Pancreas (tissue), 10 donors: Measurements from ENCODE around the gene OR2AE1. TPM values are rescaled to one million over a fixed set of nuclear protein-coding genes. Genes with fewer than 3 reads are reported as not detected.

Experiments
- ATAC-seq, 4 donors: fragments of 200-7000 bp; cut with Tn5 transposase; one replicate each; pipeline versions ENCODE4 v1.8.0 to v1.9.1; 2020; ENCODE audit warnings: mild to moderate bottlenecking in 4 of 4, moderate library complexity in 4 of 4
- DNase-seq, 6 donors: peaks; one replicate each; pipeline ENCODE4 v3.0.0-alpha.2; 2020
- FAIRE-seq: peaks from 2 replicates; lab custom pipeline; 2012; peaks lifted over from hg19 to GRCh38; lab: Jason Lieb, UNC
- H3K27ac ChIP-seq, 4 donors: fragments of 200-600 bp; sonication (generic); 1 replicate in 3 of 4; 2 replicates in 1 of 4; pipeline versions ENCODE4 v1.5.0 to v1.8.0; 2020
- H3K27me3 ChIP-seq, 4 donors: fragments of 200-600 bp; one replicate each; pipeline ENCODE4 v1.8.0; 2021
- H3K36me3 ChIP-seq, 3 donors: fragments of 200-600 bp; sonication (generic) in 1 of 3; one replicate each; pipeline versions ENCODE4 v1.5.0 to v1.8.0; 2020 to 2021
- H3K4me1 ChIP-seq, 3 donors: fragments of 200-600 bp; one replicate each; pipeline ENCODE4 v1.8.0; 2021
- H3K4me3 ChIP-seq, 4 donors: fragments of 200-600 bp; sonication (generic) in 2 of 4; one replicate each; pipeline versions ENCODE4 v1.5.0 to v1.8.0; 2020 to 2021
- H3K9me3 ChIP-seq, 4 donors: fragments of 200-600 bp; one replicate each; pipeline ENCODE4 v1.8.0; 2021
- CTCF ChIP-seq, 4 donors: fragments of 200-600 bp; sonication (generic) in 3 of 4; IDR thresholded peaks; one replicate each; pipeline versions ENCODE4 v1.5.0 to v1.8.0; 2021; ENCODE audit warnings: antibody characterized with exemption in 4 of 4
- WGBS, 2 donors: extraction: QIAGEN DNeasy Blood & Tissue Kit; methylation state at CpG; one replicate each; pipeline ENCODE4 v1.1.7; 2013; 5-methylcytosine and 5-hydroxymethylcytosine counted together
- intact Hi-C, 3 donors: fragments of 100-400 bp; cut with DNase I; formaldehyde crosslinking; loops; one replicate each; pipeline versions ENCODE4 v1.11.1 to v1.14.2; 2022
- polyA plus RNA-seq, 2 donors: library from polyadenylated mRNA; stranded (reverse); fragments of 200-250 nt; gene quantifications; one replicate each; pipeline ENCODE4 v1.2.3, GENCODE V29; 2013
- total RNA-seq, 6 donors: library from RNA; stranded (reverse); fragmentation: NEBNext Ultra II Directional in 4 of 6; extraction: Animal tissue kit (Norgen Biotek cat#: 25700) in 4 of 6; gene quantifications; one replicate each; pipeline versions ENCODE4 v1.2.1 to v1.2.4, GENCODE V29; 2021 to 2023
- donor health status: healthy with polysubstance abuse.
- donor health status: DM: no; HTN: no; CAD: no; lungs with moderate emphysema.
- donor health status: DM: no; HTN: no; CAD: no.
- donor health status: control.
- donor health status: control.
- donor health status: Bipolar disorder and iron deficiency.
- donor health status: DM: yes; HTN: yes; CAD: no.
- donor health status: DM: no; HTN: no; CAD: no.
- donor health status: DM: no; HTN: no; CAD: no.
- donor health status: DM: yes; HTN: yes; CAD: no.

Gene OR2AE1
- total and polyA plus RNA-seq, 8 donors = not detected

DNA sequence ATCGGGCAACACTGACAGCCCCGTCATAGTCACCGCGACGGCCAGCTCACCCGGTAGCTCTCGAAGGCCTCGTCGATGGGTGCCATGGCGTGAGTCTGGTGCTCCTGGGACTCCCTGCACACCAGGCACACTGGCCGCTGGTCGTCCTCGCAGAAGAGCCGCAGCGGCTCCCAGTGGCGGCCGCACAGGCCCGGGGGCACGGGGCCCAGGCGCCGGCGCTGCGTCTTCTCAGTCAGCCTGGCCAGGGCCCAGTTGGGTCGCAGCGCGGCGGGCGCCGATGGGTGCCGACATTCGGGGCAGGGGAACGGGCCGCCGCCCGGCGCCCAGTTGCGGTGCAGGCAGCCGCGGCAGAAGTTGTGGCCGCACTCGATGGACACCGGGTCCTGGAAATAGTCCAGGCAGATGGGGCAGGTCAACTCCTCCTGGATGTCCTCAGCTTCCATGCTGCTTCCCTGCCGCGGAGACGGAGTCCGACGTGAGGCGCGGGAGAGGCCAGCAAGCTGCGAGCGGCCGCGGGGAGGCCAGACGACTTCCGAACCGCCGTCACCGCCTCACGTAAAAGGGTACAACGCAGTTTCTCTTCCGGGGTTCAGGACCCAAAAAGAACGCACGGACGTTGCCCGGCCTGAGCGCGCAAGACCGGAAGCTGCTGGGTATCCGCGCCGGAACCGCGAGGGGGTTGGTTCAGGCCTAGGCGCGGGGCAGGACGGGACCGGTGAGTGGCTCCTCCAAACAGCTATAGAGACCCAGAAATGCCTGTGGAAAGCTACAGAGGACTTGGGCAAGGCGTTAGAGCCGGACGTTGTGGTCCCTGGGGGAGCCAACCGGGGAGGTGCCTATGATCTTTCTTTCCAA is 42.4 kb upstream of the OR2AE1 start, which contains the start of gene TRIM4:
Gene TRIM4 (minus strand): TSS at position 572 of the 855 bp plus-strand sequence. CDS start 129 bp downstream, at position 443.
- WGBS, 2 donors = 0 to 1% methylated on average over 81 of the region's 81 CpGs
- peak within 1 kb of the TSS; percentile 85 to 90 (median 89) for H3K27ac ChIP-seq
- H3K36me3 ChIP-seq = no peaks in the 10 kb centered on the region
- H3K9me3 ChIP-seq = no peaks in the 10 kb centered on the region
- TF ChIP-seq CTCF (IDR thresholded peaks at IDR 0.05) = no peak
- ATAC-seq (peak; percentile 98 to 99 (median 98)), DNase-seq (peak; percentile 86 to 95 (median 89)), FAIRE-seq (no peak)
- intact Hi-C loops = no loop called here
- peak within 1 kb of the TSS; percentile 85 to 96 (median 88) for H3K4me3 ChIP-seq
- peaks cover 17 to 22% (median 21%) of the 10 kb centered on the region in 3 donors for H3K4me1 ChIP-seq
- no peaks in the 10 kb centered on the region for H3K27me3 ChIP-seq

DNA sequence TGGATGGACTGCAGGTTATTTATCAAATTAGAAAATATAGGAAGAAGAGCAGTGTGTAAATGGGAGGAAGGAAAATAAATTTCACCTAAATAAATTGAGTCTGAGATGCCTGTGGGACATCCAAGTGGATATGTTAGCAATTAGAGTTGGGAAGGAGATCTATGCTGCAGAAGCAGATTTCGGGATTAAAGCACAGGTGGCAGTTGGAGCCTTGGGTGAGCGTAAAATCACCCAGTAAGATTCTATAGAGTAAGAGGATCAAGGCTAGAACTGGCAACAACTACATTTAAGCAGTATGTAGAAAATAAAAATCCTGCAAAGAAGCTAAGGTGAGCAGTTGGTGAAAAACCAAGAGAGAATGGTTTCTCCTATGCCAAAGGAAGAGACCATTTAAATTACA is 34.1 kb upstream of the OR2AE1 start:
- intact Hi-C loops = no loop called here
- Histone ChIP-seq H3K4me1 (peaks cover 0 to 3% (median 0%) of the 10 kb centered on the region in 3 donors), H3K9me3 (no peaks in the 10 kb centered on the region), H3K27ac (no peak overlapping the region), H3K36me3 (peaks cover 0 to 25% (median 10%) of the 10 kb centered on the region in 3 donors), H3K4me3 (no peak overlapping the region), H3K27me3 (no peaks in the 10 kb centered on the region)
- DNase-seq (no peak), ATAC-seq (no peak), FAIRE-seq (no peak)
- TF ChIP-seq CTCF (IDR thresholded peaks at IDR 0.05) = no peak
- WGBS, 2 donors = 96 to 97% methylated on average over 2 of the region's 2 CpGs

- intact Hi-C loops = no loop called here
- ATAC-seq = no peak
Measured at GRCh38 chr7:99901581-99901980, 24.7 kb upstream of the OR2AE1 start.

GRCh38 chr7:99899830-99900519 is 23.1 kb upstream of the OR2AE1 start:
- Histone ChIP-seq H3K9me3 (no peaks in the 10 kb centered on the region), H3K4me3 (no peak overlapping the region), H3K27me3 (no peaks in the 10 kb centered on the region), H3K36me3 (peaks cover 4 to 29% (median 9%) of the 10 kb centered on the region in 3 donors), H3K27ac (no peak overlapping the region), H3K4me1 (no peaks in the 10 kb centered on the region)
- FAIRE-seq (no peak), DNase-seq (no peak), ATAC-seq (no peak)
- TF ChIP-seq CTCF (IDR thresholded peaks at IDR 0.05) = no peak
- 96 to 99% methylated on average over 6 of the region's 6 CpGs for WGBS, 2 donors
- intact Hi-C loops = no loop called here

More at GRCh38 chr7:99901581-99901980, 24.7 kb upstream of the OR2AE1 start:
- TF ChIP-seq CTCF (IDR thresholded peaks at IDR 0.05) = no peak
- Histone ChIP-seq H3K4me1 (no peaks in the 10 kb centered on the region), H3K27ac (no peak overlapping the region), H3K27me3 (no peaks in the 10 kb centered on the region), H3K4me3 (no peak overlapping the region), H3K36me3 (peaks cover 4 to 30% (median 9%) of the 10 kb centered on the region in 3 donors), H3K9me3 (no peaks in the 10 kb centered on the region)
- DNase-seq (no peak), FAIRE-seq (no peak)
- WGBS, 2 donors = 92 to 94% methylated on average over 10 of the region's 10 CpGs
